HG02840 (cell line): Measurements from ENCODE around the gene RAB3B.
"Not testable (repeated sequence)": the region's sequence is repeated elsewhere in the genome, so short reads cannot be mapped to it uniquely, and the experiment has no call there.

ENCODE experiments used
- ATAC-seq: cut with Tn5 transposase; IDR thresholded peaks from one replicate; pipeline ENCODE4 v1.9.1; 2021; ENCODE audit warnings: mild to moderate bottlenecking, moderate library complexity, moderate number of reproducible peaks; ENCODE audit not compliant: unreplicated experiment, low FRiP score

RAB3B gene

GRCh38 chr1:51990478-51990965 lies at the start of gene RAB3B:
Gene RAB3B, minus strand, starts transcription at chr1:51990700. Its CDS starts 13,583 bp downstream, at chr1:51977117.
- peak; percentile 82 for ATAC-seq

GRCh38 chr1:52037909-52038308 lies 47.4 kb upstream of the RAB3B start:
- no peak for ATAC-seq

- no peak for ATAC-seq
Measured at GRCh38 chr1:52037402-52037814, 46.9 kb upstream of the RAB3B start.

- no peak for ATAC-seq
Measured at GRCh38 chr1:52034050-52034384, 43.5 kb upstream of the RAB3B start.

- ATAC-seq = peak; percentile 86
Measured at GRCh38 chr1:52033190-52034049, 42.9 kb upstream of the RAB3B start, which contains the start of gene KTI12. Gene KTI12, minus strand, starts transcription at chr1:52033810. Its CDS starts 49 bp downstream, at chr1:52033761.

GRCh38 chr1:52032785-52033131 lies 42.3 kb upstream of the RAB3B start:
- ATAC-seq = peak; percentile 29

GRCh38 chr1:52032124-52032784 lies 41.8 kb upstream of the RAB3B start:
- ATAC-seq = peak; percentile 5

GRCh38 chr1:52028839-52029238 lies 38.3 kb upstream of the RAB3B start:
- not testable (repeated sequence) for ATAC-seq

- no peak for ATAC-seq
Measured at GRCh38 chr1:52028328-52028727, 37.8 kb upstream of the RAB3B start.

GRCh38 chr1:52026278-52026677 lies 35.8 kb upstream of the RAB3B start:
- ATAC-seq = no peak

- ATAC-seq = no peak
Measured at GRCh38 chr1:52022133-52022532, 31.6 kb upstream of the RAB3B start.

- no peak for ATAC-seq
Measured at GRCh38 chr1:52008071-52008809, 17.7 kb upstream of the RAB3B start.

- no peak for ATAC-seq
Measured at GRCh38 chr1:52007215-52008002, 16.9 kb upstream of the RAB3B start.

- ATAC-seq = not testable (repeated sequence)
Measured at GRCh38 chr1:52006081-52006553, 15.6 kb upstream of the RAB3B start.

- ATAC-seq = not testable (repeated sequence)
Measured at GRCh38 chr1:52005548-52005947, 15.0 kb upstream of the RAB3B start.

GRCh38 chr1:52003877-52004276 lies 13.4 kb upstream of the RAB3B start:
- no peak for ATAC-seq

- ATAC-seq = no peak
Measured at GRCh38 chr1:52002038-52002917, 11.8 kb upstream of the RAB3B start.

- no peak for ATAC-seq
Measured at GRCh38 chr1:51998701-51999100, 8.2 kb upstream of the RAB3B start.

GRCh38 chr1:51997974-51998382 lies 7.5 kb upstream of the RAB3B start:
- ATAC-seq = no peak
